GM12801 (cell line): ENCODE results near the gene EFNA4.

Experiments used
- CTCF ChIP-seq: IDR thresholded peaks from one replicate; pipeline ENCODE4 v1.5.1; 2011; ENCODE audit warnings: control low read depth; ENCODE audit not compliant: insufficient read length; ENCODE audit errors: extremely low read depth

The EFNA4 gene

GRCh38 chr1:155026588-155026987 lies 37.0 kb upstream of the EFNA4 start:
- TF ChIP-seq CTCF = no peak

- TF ChIP-seq CTCF = no peak
Observed at GRCh38 chr1:155029513-155030242, 33.9 kb upstream of the EFNA4 start.

DNA sequence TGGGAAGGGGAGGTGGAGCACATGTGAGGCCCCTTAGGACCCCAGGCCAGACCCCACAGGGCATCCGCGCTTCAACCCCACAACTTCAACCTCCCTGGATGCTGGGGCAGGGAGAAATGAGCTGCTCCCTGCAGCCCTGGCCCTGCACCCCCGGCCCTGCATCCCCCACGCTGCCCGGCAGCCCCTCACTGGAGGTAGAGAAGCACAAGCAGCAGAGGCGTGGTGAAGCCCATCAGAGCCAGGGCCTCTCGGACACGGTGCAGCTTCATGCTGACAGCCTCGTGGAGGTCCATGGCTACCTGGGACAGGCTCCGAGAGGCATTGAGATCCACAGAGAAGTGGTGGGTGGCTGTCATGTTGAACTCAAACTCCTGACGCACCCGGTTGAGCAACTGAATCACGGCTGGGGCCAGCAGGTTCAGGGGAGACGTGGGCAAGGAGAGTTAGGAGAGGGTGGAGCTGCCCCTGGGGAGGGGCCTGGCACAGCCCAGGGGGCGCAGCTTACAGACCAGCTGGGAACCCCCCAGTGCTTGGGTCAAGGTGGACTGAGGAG lies 33.2 kb upstream of the EFNA4 start:
- TF ChIP-seq CTCF = no peak

GRCh38 chr1:155030899-155031298 lies 32.6 kb upstream of the EFNA4 start:
- TF ChIP-seq CTCF = no peak

DNA sequence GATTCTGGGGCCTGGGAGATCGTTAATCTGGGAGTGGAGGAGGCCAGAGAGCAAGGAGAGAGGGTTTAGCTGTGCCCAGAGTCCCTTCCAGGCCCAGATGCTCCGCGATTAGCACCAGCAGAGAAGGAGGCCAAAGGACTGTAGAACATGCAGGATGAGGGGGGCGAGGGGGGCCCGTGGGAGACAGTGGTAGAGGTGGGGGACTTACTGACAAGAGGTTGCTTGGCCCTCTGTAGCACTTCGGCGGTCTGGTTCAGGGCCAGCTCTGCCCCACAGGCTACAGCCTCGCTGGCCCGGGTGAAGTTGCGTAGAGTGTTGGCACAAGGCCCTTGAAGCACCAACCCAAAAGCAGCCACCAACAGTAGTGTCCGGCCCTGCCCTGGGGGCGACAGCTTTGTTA lies 30.7 kb upstream of the EFNA4 start:
- TF ChIP-seq CTCF = no peak

- no peak for TF ChIP-seq CTCF
Observed at GRCh38 chr1:155033524-155033923, 30.0 kb upstream of the EFNA4 start, which contains the start of the genes DCST1 and DCST2. DCST1 (plus strand) TSS chr1:155033824; CDS start chr1:155034037, 213 bp downstream. DCST2 (minus strand) TSS chr1:155033781; CDS start chr1:155033701, 80 bp downstream.

DNA sequence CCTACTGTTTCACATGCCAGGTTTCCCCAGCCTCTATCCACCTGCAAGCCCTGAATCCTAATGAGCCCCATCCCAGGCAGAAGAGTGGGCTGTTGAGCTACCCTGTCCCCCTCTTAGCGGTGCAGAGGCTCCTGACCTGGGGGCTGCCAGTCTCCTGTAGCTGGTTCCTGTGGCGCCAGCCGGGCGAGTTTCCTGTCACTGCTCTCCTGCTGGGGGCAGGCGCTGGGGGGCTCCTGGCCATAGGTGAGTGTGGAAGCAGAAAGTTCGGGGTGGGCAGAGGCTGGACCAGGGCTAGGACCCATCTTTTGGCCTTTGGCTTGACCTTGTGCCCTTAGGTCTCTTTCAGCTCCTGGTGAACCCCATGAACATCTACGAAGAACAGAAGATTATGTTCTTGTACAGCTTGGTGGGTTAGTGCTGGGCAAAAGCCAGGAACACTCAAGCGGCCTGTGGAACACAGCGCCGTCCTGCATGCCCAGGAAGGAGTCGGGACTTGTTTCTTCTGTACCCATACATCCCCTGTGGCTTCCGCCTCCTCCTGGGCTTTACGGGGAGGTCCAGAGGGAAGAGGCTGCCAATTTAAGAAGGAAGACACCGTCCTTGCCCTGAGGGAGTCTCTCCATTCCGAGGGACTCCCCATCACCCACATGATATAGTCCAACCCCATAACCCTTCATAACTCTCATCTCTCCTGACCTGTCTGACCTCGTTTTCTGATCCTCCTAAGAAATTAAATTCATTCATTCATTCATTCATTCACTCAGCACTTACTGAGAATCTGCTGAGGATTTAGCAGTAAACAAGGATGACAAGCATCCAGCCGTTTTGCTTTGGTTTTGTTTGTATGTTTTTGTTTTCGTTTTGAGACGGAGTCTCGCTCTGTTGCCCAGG lies 29.0 kb upstream of the EFNA4 start:
- TF ChIP-seq CTCF = no peak
